GM21526 (cell line): ENCODE data around the gene NSG1.

Source experiments
- ATAC-seq: cut with Tn5 transposase; IDR thresholded peaks from one replicate; pipeline ENCODE4 v1.9.1; 2021; ENCODE audit warnings: moderate library complexity; ENCODE audit not compliant: unreplicated experiment, low FRiP score

The NSG1 gene

DNA sequence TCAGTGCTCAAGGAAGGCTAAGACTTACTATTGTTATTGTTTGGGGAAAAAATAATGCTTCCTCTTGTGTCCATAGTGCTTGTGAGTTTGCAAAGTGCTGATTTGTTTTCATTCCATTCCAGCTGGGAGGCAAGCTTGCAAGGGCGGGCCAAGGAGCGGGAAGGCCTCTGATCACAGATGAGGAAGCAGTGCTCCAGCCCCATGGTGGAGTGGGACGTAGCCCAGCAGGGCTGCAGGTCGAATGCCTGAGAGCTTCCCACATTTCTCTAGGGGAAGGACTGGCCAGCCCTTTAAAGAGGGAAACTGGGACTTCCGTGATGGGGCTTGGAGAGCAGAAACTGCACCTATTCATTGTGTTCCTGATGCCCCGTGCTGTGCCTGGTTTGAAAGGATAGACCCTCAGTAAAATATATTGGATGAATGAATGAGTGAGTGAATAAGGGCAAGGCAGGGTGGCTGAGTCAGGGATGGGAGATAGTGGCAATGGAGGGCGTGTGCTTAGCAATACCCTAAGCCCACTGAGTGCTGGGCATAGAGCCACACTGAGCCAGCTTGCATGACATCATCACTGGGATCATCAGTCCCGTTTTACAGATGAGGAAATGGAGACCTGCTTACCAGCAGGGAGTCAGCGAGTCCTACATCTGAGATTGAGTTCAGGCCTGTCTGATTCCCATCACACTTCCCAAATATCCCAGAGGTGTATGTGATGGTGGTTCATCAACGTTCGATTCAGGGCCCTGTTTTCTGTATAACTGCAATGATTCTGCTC, 17.9 kb upstream of the NSG1 start:
- ATAC-seq: no peak

DNA sequence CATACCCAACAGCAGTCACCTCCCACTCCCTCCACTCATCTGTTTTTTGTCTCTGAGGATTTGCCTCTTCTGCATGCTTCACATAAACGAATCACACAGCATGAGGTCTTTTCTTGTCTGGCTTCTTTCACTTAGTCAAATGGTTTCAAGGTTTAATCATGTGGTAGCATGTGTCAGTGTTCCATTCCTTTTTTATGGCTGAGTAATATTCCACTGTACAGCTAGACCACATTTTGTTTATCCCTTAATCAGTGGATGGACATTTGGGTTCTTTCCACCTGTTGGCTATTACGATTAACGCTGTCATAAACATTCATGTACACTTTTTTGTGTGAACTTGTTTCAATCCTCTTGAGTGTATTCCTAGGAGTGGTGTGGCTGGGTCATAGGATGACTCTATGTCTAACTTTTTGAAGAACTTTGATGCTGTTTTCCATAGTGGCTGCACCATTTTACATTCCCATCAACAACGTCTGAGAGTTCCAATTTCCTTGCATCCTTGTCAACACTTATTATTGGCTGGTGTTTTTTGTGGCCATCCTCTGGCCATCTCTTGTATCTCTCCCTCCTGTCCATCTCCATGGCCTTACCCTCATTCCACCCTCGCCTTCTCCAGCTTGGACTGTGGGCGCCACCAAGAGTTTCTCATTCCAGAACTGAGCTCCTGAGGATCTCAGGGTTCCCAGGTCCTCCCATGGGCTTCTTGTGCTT, 12.4 kb upstream of the NSG1 start:
- ATAC-seq: no peak

GRCh38 chr4:4376074-4376473, 10.8 kb upstream of the NSG1 start:
- no peak for ATAC-seq

DNA sequence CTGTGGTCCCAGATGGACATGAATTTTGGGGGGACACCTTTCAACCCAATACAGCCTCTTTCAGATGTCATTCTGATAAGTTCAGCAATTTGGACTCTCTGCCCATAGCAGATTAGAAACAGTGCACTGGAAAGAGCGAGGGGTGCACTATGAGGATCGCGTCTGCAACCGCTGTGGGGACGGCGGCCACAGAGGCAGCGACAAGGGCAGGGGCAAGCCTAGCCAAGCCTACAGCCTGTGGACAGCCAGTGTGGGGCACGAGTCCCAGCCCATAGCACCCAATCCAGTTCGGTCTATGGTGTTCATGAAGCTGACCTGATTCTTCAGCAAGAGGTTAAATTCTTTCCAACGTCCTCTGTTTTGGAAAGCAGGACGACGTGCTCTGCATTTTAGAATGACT, 9.7 kb upstream of the NSG1 start:
- no peak for ATAC-seq

DNA sequence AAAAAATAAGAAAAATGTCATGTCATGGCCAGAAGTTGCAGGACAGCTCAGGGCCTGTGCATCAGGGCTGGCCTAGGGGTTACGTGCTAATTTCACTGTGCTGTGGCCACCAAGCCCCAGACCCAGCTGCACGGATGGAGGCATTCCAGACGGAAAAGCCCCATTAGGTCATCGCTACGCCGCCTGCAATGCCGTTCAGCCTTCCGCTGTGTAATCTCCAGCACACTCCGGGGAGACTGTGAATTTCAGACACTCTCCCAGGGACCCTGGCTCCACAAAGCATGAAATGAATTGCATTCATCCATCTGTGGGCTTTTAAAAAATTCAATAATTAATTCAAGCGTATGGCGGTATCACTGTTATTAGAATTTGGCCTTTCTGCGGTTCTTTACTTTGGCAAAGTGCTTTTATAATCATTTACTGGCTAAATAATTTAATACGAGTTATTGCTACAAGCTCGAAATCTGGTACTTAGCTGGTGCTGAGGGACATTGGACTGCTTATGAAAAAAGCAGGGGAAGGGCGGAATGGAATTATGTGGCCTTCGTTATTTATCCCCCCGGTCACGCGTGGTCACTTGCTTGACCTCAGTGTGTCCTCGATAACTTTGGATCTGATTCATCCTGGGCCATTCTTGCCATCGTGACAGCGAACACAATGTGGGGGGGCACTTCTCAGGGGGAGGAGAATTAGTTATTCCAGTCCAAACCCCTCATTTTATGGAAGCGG, 9.0 kb upstream of the NSG1 start:
- ATAC-seq: no peak

DNA sequence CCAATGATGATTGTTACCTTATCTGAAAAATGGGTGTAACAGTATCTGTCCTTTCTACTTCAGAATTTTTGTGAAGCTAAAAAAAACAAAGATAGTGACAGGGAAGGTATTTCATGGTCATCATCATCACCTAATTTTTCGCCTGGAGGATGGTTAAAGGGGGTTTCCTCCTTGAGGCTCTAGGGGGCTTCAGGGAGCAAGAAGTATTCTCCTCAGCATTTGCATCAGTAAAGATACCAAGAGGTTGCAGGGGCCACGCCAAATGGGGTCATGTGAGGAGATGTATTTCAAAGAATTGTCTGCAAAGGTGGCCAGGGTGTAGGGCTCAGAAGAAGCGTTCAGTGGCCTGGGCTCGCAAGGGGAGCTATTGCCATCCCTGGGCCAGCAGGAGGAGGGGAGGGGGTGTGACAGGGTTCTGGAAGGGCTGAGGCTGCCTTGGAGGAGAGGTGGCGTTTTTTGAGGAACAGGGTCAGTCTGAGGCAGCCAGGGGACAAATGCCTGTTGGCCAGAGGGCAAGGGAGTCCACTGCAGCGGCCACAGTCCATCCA, 7.3 kb upstream of the NSG1 start:
- ATAC-seq: no peak

DNA sequence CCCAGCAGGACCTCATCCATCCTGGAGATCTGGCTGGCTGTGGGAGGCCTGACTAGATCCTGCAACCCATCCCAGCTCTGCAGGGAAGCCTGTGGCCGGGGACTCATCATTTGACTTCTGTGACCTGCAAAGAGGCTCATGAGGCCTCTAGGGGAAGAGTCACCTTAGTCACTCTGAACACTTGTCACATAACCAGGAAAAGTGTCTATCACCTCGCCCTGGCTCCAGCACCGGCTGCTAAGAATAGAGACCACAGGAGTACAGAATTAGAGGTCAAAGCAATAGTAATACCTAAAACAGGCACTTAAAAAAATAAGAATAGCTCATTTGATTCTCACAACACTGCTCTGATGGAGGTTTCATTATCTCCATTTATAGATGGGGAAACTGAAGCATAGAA, 3.8 kb upstream of the NSG1 start:
- ATAC-seq: no peak

DNA sequence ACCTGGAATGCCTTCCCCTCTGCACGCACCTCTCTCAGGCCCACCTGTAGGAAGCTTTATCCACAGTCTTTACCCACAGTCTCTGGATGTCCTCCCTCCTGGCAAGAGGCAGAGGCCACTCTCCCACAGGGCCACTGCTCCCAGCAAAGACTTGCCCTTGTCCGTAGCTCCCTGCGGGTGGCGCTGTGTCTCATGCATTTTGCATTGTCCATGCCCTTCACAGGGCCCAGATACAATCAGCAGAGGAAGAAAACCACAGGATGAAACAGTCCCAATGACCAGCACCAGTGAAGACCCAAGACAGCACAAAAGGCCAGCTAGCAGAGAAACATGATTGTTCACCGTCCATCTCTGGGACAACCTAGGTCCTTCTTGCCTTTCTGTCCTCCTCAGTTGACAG, 2.1 kb upstream of the NSG1 start:
- no peak for ATAC-seq

DNA sequence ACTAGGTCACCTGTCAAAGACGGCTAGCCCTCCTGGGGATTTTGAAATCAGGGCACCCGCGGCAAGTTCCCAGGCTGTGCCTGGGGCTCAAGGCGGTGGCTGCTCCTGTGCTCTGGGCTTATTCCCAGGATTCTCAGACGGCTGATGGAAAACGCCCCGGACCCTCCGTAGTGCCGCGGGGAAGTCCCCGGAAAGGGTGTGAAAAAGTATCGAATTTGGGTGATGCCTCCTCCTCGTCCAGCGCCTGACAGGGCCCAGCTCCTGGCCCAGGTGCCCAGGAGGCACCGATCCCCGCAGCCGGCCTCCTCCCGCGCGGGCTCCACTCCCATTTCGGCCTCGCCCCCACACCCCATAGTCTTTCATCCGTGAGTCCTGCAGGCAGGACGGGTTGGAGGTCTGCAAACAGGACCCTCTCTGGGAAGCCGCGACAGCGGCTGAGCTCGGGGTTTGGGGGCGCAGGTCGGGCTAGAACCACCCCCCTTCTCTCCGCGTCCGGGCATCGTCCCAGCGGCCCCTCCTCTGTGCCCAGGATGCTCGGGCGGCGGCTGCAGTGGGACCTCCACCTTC, 1.1 kb upstream of the NSG1 start:
- no peak for ATAC-seq

DNA sequence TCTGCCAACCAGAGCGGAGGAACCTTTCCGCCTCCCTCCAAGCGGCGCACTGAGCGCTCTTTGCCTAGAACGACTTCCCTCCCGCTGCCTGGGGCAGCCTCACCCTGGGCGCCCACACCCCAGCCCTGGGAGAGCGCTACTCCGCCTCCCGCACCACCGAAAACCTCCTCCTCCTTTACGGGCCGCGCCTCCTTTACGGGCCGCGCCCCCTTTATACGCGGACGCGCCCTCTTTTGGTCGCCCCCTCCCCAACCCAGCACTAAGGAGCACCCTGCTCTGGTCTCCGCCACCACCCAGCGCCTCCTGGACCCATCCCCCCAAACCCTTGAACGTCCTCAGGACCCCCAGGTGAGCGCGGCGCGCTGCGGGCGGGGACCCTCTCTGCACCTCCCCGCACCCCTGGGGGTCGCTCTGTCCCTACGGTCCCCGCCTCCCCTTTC, 586 bp upstream of the NSG1 start:
- no peak for ATAC-seq

DNA sequence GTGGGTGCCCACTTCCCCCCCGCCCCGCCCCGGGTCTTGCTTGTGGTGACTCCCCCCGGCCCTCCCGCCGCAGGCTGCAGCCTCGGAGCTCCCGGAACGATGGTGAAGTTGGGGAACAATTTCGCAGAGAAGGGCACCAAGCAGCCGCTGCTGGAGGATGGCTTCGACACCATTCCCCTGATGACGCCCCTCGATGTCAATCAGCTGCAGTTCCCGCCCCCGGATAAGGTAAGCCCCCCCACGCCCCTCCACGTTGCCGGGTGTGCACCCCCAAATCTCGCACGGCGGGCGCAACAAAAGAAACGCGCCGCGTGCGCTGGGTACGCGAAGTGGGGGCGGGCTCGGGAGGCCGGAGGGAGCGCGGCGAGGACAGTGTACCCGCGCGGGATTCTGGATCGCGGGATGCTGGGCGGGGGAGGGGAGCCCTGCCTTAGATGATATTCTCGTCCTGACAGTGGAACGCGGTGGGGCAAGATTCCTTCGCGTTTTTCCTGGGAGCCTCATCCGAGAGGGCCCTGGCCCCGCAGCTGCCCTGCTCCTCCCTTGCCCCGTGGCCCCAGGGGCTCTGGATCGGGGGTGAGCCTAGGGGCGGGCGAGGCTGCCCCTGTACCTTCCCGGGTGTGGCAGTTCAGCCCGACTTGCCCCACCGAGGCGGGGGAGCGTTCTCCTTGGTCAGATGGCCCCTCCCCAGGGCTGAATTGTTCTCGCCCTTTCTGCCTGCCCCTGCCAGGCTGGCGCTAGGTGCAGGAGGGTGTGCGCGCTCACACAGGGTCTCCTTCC, 819 bp downstream of the NSG1 start:
- no peak for ATAC-seq

- ATAC-seq: no peak
These were observed 1.4 kb downstream of the NSG1 start for GRCh38 chr4:4388311-4388790.

GRCh38 chr4:4388836-4389575, 2.1 kb downstream of the NSG1 start:
- ATAC-seq: no peak

GRCh38 chr4:4390046-4390445, 3.1 kb downstream of the NSG1 start:
- no peak for ATAC-seq

DNA sequence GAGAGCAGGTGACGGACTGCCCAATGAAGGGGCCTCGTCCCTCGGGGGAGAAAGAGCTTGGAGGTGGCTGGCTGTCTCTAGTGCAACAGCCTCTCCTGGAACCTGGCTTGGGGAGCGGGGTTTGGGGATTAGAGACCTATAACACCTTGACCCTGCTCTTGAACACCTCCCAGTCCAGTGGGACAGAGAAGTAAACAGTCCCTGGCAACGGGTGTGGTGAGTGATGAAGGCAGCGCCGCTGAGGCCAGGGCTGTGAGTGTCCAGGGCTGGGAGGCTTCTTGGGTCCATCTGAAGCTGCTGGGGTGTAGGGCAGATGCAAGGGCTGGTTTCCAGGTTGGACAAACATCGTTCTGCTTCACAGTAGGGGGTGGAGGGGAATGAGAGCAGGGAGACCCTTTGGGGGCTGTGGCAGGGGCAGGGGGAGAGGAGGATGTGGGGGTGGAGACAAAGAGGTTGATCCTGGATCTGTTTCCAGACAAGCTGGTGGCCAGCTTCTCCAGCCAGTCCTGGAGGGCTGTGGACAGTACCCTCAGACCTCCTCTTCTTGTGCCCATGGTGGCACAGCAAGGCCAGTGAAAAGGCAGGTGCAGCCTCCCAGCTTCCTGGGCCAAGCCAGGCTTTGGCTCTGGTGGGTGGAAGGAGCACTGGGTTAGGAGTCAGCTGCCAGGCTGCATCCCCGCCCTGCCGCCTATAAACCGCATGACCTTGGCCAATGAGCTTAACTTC, 3.8 kb downstream of the NSG1 start:
- no peak for ATAC-seq

- ATAC-seq: no peak
These were observed 5.0 kb downstream of the NSG1 start for GRCh38 chr4:4391866-4392265.

- no peak for ATAC-seq
These were observed 5.7 kb downstream of the NSG1 start for GRCh38 chr4:4392501-4393183.

DNA sequence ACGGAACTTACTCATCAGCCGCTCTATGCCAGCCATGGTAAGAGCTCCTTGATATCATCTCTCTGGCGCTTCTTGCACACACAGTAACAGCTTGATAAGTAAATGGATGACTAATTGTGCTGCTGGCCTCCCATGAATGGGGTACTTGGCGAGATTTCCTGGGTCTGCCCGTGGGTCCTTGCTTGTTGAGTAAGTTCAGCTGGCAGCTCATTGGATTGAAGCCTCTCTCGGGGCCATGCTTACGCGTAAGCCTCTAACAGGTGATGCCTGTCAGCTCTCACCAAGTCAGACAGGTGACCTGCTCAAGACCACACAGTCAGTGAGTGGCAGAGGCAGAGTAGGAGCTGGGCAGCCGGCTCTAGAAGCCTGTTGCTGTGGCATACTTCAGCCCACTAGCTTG, 7.7 kb downstream of the NSG1 start:
- ATAC-seq: no peak
